Kidney glomerular epithelial cell (primary cell): ENCODE measurements around the gene LOXL1.
A peak's percentile ranks its signal among the peaks of the same experiment; 100 is the strongest.

Experiments
- DNase-seq: peaks from one replicate; lab custom pipeline; 2025; lab: John Stamatoyannopoulos, UW

The LOXL1 gene, protein sequence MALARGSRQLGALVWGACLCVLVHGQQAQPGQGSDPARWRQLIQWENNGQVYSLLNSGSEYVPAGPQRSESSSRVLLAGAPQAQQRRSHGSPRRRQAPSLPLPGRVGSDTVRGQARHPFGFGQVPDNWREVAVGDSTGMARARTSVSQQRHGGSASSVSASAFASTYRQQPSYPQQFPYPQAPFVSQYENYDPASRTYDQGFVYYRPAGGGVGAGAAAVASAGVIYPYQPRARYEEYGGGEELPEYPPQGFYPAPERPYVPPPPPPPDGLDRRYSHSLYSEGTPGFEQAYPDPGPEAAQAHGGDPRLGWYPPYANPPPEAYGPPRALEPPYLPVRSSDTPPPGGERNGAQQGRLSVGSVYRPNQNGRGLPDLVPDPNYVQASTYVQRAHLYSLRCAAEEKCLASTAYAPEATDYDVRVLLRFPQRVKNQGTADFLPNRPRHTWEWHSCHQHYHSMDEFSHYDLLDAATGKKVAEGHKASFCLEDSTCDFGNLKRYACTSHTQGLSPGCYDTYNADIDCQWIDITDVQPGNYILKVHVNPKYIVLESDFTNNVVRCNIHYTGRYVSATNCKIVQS

DNA sequence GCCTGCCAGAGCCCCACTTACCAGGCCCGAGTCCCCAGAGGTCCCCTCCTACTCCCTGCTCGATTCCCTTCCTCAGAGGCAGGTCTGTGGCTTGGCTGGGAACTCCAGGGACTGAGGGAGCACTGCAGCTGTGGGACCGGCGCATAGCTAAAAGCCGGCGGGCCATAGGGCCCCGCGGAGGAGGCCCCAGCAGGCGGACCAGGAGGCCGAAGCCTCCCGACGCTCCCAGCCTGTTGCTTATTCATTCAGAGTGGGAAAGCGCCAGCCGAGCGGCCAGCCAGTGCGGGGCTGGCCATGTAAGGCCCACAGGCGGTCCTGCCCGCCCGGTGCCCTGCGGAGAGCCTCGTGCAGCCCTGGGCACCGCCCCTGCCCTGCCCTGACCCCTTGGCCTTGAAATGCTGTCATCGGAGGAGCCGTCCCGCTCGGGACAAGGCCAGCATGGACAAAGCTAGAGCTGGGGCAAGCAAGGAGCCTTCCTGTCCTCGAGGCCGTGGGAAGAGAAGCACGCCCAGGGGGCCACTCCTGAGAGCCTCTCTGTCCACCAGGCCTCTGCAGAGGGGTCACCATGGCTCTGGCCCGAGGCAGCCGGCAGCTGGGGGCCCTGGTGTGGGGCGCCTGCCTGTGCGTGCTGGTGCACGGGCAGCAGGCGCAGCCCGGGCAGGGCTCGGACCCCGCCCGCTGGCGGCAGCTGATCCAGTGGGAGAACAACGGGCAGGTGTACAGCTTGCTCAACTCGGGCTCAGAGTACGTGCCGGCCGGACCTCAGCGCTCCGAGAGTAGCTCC lies at the start of gene LOXL1:
Gene LOXL1 (plus strand): TSS at position 244 of the 784 bp plus-strand sequence. CDS start 322 bp downstream, at position 566.
- DNase-seq, result peak; percentile 61

DNA sequence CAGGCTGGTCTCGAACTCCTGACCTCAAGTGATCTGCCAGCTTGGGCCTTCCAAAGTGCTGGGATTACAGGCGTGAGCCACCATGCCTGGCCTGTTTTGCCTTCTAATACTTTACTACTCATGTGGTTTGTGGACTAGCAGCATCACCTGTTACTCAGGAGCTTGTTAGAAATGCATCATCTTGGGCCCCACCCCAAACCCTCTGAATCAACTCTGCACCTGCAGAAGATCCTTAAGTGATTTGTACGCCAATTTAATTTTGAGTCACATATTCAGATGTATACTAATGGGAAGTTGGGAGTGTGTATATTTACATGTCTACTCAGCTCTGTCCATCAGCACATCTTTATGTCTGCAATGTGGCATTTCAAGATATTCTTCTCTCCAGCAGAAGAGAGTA lies 46.8 kb upstream of the LOXL1 start:
- DNase-seq, result no peak

- no peak for DNase-seq
Observed at GRCh38 chr15:73881579-73882320, 44.5 kb upstream of the LOXL1 start.

- no peak for DNase-seq
Observed at GRCh38 chr15:73882761-73883419, 43.4 kb upstream of the LOXL1 start.

GRCh38 chr15:73884159-73884558 lies 42.1 kb upstream of the LOXL1 start:
- no peak for DNase-seq

DNA sequence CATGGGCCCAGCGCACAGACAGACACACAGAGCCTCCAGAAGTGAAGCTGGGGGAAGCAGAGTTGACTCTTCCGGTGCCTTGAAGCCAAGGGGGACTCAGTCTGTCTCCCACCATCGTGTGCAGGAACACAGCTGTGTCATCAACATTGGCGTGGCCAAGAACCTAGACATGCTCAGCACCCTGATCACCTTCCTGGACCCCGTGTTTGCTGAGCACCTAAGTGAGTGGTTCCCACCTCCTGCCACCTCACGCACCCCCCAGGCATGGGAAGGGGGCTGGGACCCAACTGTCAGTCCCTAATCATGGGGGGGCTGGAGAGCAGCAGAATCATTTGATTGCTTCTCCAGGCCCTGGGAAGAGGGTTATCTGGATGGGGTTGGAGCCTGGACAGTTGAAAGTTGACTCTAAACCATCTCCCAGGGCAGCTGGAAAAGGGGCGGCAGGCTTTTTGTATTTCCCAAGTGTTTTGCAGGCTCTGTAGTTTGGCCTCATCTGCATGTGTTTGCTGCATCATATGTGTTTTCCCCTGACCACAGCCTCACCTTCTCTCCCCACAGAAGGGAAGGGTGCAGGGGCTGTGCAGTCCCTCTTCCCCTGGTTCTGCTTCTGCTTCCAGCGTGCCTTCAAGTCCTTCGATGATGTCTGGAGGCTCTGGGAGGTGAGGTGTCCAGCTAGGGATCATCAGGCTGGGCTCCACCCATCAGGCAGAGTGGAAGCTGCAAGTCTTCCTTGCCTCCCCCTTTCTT lies 40.1 kb upstream of the LOXL1 start:
- no peak for DNase-seq

DNA sequence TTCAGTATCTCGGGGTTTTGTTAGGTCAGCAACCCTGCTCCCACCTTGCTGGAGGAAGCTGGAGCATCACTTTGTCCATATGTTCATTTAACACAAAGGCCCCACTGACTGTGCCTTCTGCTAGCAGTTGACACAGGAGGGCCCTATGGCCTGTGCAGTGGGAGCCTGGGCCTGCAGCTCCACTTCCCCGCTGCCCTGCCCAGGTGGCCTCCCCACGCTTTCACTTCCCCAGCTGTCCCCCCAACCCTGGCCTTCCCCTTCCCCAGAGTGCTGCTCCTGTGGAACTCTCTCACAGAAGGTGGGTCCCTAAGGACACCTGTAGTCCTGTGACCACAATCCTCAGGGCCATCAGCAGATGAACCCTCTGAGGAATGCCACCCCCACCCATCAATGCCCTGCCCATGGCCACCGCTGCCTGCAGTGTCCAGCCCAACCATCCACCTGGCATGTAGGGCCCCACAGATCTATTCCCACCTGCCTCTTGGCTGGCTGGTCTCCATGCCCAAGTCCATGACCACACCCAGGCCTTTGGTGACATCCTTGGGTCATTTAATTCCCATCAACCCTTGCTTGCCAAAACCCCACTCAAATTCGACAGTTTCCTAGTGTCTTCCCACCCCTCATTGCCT lies 39.4 kb upstream of the LOXL1 start:
- DNase-seq, result no peak

- no peak for DNase-seq
Observed at GRCh38 chr15:73887481-73887880, 38.8 kb upstream of the LOXL1 start.

DNA sequence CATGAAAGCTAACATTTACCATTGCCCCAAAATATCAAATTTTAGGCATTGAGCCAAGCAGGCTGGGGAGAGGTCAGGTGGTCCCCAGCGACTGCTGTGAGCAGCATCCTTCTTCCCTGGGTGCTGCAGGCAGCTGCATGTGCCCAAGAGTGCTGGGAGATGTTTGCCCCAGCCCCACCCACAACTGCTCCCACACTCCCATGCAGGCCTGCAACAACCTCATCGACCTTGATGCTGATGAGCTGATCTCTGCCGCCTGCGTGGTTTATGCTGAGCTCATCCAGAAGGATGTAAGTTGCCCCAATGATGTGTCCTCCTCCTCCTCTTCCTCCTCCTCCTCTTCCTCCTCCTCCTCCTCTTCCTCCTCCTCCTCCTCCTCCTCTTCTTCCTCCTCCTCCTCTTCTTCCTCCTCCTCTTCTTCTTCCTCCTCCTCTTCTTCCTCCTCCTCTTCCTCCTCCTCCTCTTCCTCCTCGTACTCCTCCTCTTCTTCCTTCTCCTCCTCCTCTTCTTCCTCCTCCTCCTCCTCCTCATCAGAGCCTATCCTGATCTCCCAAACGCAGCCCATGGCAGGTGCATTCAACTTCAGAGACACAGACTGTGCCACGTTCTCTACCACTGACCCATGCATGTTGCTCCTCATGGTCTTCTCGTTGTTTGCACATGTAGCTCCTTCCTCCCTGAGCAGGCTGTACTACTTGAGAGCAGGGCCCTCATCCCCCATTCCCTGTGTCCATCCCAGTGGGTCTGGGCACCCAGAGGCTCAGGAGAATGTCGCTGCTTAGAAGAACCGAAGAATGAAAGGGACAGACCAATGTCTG lies 37.8 kb upstream of the LOXL1 start:
- DNase-seq, result no peak

GRCh38 chr15:73889053-73889761 lies 37.1 kb upstream of the LOXL1 start:
- no peak for DNase-seq

DNA sequence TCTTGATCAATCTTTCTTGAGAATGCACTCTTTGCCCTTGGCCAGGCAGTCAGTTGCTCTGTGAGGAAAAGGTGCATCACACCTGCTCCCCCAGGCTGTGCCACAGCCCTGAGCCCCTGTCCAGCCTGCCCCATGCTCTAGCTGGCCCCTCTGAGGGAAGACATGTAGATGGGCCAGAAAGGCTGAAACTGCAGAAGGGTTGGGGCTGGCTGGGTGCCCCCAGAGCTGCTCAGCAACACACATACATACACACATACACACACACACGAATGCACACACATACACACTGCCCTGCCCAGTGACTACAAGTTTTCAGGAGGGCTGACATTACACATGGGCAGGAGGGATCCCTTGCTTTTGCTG lies 36.5 kb upstream of the LOXL1 start:
- DNase-seq, result no peak

DNA sequence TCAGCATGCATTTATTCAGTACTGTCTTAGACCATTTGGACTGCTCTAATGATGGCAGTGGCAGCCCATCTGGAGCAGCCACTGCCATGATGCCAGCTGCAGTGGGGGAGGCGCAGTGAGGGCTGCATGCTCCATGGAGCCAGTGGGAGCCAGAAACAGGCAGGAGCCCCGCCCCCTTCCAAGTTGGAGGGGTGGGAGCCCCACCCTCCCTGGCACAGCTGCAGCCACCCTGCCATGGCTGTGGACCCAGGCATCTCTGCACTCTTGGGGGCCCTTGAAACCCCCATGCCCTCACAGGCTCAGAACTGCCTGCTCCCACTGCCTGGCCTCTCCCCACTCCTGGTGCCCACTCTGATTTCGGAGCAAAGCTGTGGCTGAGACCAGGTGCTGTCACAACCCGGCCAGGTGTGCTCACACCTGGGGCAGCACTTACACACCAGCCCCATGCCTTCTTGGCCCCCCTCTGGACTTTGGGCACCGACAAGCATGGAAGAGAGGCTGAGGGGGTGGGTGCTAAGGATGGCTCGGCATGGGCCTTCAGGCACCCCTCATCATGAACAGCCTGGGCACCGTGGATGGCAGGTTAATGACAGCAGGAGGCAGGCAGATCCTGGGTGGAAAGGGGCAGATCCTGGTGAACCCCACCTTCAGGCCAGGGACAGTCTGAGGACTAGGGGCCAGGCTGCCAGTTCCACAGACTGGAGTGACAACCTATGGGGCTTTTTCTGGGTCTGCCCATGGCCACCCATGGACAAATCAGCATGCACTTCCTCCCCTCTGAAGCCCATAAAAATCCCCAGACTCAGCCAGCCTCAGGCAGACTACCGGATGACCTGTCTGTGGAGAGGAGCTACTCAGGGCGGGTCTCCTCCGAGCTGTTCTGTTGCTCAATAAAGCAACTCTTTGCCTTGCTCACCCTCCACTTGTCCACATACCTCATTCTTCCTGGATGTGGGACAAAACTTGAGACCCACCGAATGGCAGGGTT lies 34.6 kb upstream of the LOXL1 start:
- DNase-seq, result no peak

GRCh38 chr15:73892446-73893226 lies 33.6 kb upstream of the LOXL1 start:
- no peak for DNase-seq

GRCh38 chr15:73894133-73894814 lies 32.0 kb upstream of the LOXL1 start:
- DNase-seq, result no peak

- DNase-seq, result peak; percentile 55
Observed at GRCh38 chr15:73897441-73898261, 28.6 kb upstream of the LOXL1 start.
